H1 (cell line): Measurements from ENCODE around the gene MPRIP. TPM values are rescaled to one million over a fixed set of nuclear protein-coding genes. Genes with fewer than 3 reads are reported as not detected.

Experiments
- CTCF ChIA-PET: fragments of 300-600 bp; sonication (Branson Sonifier 250); formaldehyde crosslinking; loops from one replicate; lab custom pipeline; 2021; ENCODE audit not compliant: partially characterized antibody; lab: Charles Lee
- POLR2A ChIA-PET: fragments of 300-600 bp; sonication (Branson Sonifier 250); formaldehyde crosslinking; loops from one replicate; lab custom pipeline; 2021; ENCODE audit warnings: inconsistent platforms; ENCODE audit not compliant: partially characterized antibody; lab: Charles Lee
- DNase-seq, 2 experiments: peaks; one replicate each; pipeline versions ENCODE4 v3.0.0 to v3.0.0-alpha.2; 2010 to 2022; ENCODE audit warnings: low spot score in 2 of 2, low read depth in 1 of 2, mixed read lengths in 1 of 2
- FAIRE-seq: peaks from 2 replicates; lab custom pipeline; 2011; peaks lifted over from hg19 to GRCh38; lab: Jason Lieb, UNC
- H2AFZ ChIP-seq: 2 replicates; pipeline ENCODE4 v1.8.1; 2012; ENCODE audit warnings: low read length, inconsistent platforms
- H2AK5ac ChIP-seq: 2 replicates; pipeline ENCODE4 v1.6.1; 2013; ENCODE audit warnings: low read depth, low read length
- H2BK120ac ChIP-seq: replicated peaks from 2 replicates; pipeline ENCODE3; 2013; ENCODE audit warnings: low read depth, low read length, inconsistent platforms
- H2BK12ac ChIP-seq: 2 replicates; pipeline ENCODE4 v1.6.1; 2013; ENCODE audit warnings: low read depth, low read length
- H2BK15ac ChIP-seq: 2 replicates; pipeline ENCODE4 v1.6.1; 2013; ENCODE audit warnings: low read length
- H2BK20ac ChIP-seq: 2 replicates; pipeline ENCODE4 v1.6.1; 2013; ENCODE audit warnings: low read length
- H2BK5ac ChIP-seq: 2 replicates; pipeline ENCODE4 v1.6.1; 2013; ENCODE audit warnings: low read depth, low read length
- H3K14ac ChIP-seq: 2 replicates; pipeline ENCODE4 v1.6.1; 2013; ENCODE audit warnings: inconsistent platforms; ENCODE audit not compliant: insufficient read length
- H3K18ac ChIP-seq: 2 replicates; pipeline ENCODE4 v1.6.1; 2013; ENCODE audit warnings: low read length; ENCODE audit errors: extremely low read depth
- H3K23ac ChIP-seq: 2 replicates; pipeline ENCODE4 v1.6.1; 2013; ENCODE audit warnings: inconsistent platforms; ENCODE audit not compliant: insufficient read length
- H3K23me2 ChIP-seq: 2 replicates; pipeline ENCODE4 v1.6.1; 2013; ENCODE audit warnings: low read depth, low read length
- H3K27ac ChIP-seq: 2 replicates; pipeline ENCODE4 v1.6.1; 2011; ENCODE audit warnings: low read depth, low read length, inconsistent platforms
- H3K27me3 ChIP-seq, 4 experiments: replicated peaks in 1 of 4; 1 replicate in 1 of 4; 2 replicates in 3 of 4; pipeline versions ENCODE4 v1.6.1 to v1.8.1; 2011 to 2013; ENCODE audit warnings: low read length in 3 of 4, mild to moderate bottlenecking in 3 of 4, inconsistent platforms in 2 of 4, mixed read lengths in 2 of 4, moderate library complexity in 1 of 4; ENCODE audit not compliant: control insufficient read depth in 3 of 4, insufficient read depth in 3 of 4; ENCODE audit errors: extremely low read depth in 1 of 4
- H3K36me3 ChIP-seq, 4 experiments: 2 replicates each; pipeline versions ENCODE4 v1.6.1 to v1.8.1; 2011 to 2013; ENCODE audit warnings: mild to moderate bottlenecking in 4 of 4, low read length in 3 of 4, moderate library complexity in 2 of 4, control low read depth in 1 of 4, inconsistent platforms in 1 of 4; ENCODE audit not compliant: insufficient read depth in 4 of 4, control insufficient read depth in 2 of 4
- H3K4ac ChIP-seq: replicated peaks from 2 replicates; pipeline ENCODE3; 2013; ENCODE audit warnings: low read length, low read depth, mixed read lengths, inconsistent platforms; ENCODE audit not compliant: insufficient read length
- H3K4me1 ChIP-seq, 4 experiments: replicated peaks in 1 of 4; 1 replicate in 1 of 4; 2 replicates in 3 of 4; pipeline versions ENCODE4 v1.6.1 to v1.8.1; 2011 to 2013; ENCODE audit warnings: low read length in 3 of 4, inconsistent platforms in 2 of 4, mixed read lengths in 1 of 4; ENCODE audit not compliant: insufficient read depth in 4 of 4, control insufficient read depth in 3 of 4
- H3K4me2 ChIP-seq, 2 experiments: 2 replicates each; pipeline versions ENCODE4 v1.6.1 to v1.8.1; 2011 to 2013; ENCODE audit warnings: low read depth in 2 of 2, low read length in 2 of 2, control low read depth in 1 of 2, inconsistent platforms in 1 of 2, mild to moderate bottlenecking in 1 of 2; ENCODE audit not compliant: insufficient read depth in 1 of 2
- H3K4me3 ChIP-seq, 4 experiments: fragments of 200-600, 300-600 bp in 1 of 4; sonication (generic), shearing (Covaris generic), sonication (Bioruptor Twin) in 1 of 4; 2 replicates each; pipeline versions ENCODE4 v1.5.1 to v1.8.1; 2011 to 2016; ENCODE audit warnings: low read length in 4 of 4, low read depth in 3 of 4, control low read depth in 2 of 4, inconsistent platforms in 2 of 4, mild to moderate bottlenecking in 2 of 4, mixed read lengths in 1 of 4, moderate library complexity in 1 of 4; ENCODE audit not compliant: insufficient read depth in 2 of 4; ENCODE audit errors: extremely low read depth in 1 of 4
- H3K56ac ChIP-seq: replicated peaks from 2 replicates; pipeline ENCODE3; 2013; ENCODE audit warnings: low read depth, mild to moderate bottlenecking, mixed read lengths, low read length, inconsistent platforms; ENCODE audit not compliant: insufficient read length
- H3K79me1 ChIP-seq: 2 replicates; pipeline ENCODE4 v1.6.1; 2013; ENCODE audit warnings: low read depth, low read length, control low read depth
- H3K79me2 ChIP-seq, 2 experiments: 2 replicates each; pipeline versions ENCODE4 v1.6.1 to v1.8.1; 2012 to 2013; ENCODE audit warnings: low read length in 2 of 2, mild to moderate bottlenecking in 2 of 2, inconsistent platforms in 1 of 2; ENCODE audit not compliant: insufficient read depth in 2 of 2, control insufficient read depth in 1 of 2
- H3K9ac ChIP-seq, 4 experiments: replicated peaks in 1 of 4; 1 replicate in 1 of 4; 2 replicates in 3 of 4; pipeline versions ENCODE4 v1.6.1 to v1.8.1; 2011 to 2013; ENCODE audit warnings: low read depth in 3 of 4, low read length in 3 of 4, control low read depth in 2 of 4, mild to moderate bottlenecking in 2 of 4, moderate library complexity in 2 of 4, inconsistent platforms in 1 of 4; ENCODE audit errors: extremely low read depth in 1 of 4
- H3K9me3 ChIP-seq, 2 experiments: 2 replicates each; pipeline versions ENCODE4 v1.6.1 to v1.8.1; 2012 to 2013; ENCODE audit warnings: mild to moderate bottlenecking in 2 of 2, moderate library complexity in 2 of 2, control low read depth in 1 of 2, inconsistent platforms in 1 of 2, low read depth in 1 of 2, low read length in 1 of 2, mixed read lengths in 1 of 2; ENCODE audit not compliant: insufficient read depth in 2 of 2
- H4K20me1 ChIP-seq, 2 experiments: replicated peaks in 1 of 2; 2 replicates each; pipeline versions ENCODE3 to v1.8.1; 2011 to 2013; ENCODE audit warnings: inconsistent platforms in 2 of 2, low read length in 2 of 2, mild to moderate bottlenecking in 1 of 2; ENCODE audit not compliant: insufficient read depth in 2 of 2, control insufficient read depth in 1 of 2
- H4K5ac ChIP-seq: 2 replicates; pipeline ENCODE4 v1.6.1; 2013; ENCODE audit warnings: low read length, low read depth, mixed read lengths, inconsistent platforms; ENCODE audit not compliant: insufficient read length
- H4K8ac ChIP-seq: 2 replicates; pipeline ENCODE4 v1.8.0; 2013; ENCODE audit warnings: mild to moderate bottlenecking, moderate library complexity, low read length, inconsistent platforms; ENCODE audit not compliant: insufficient read depth; ENCODE audit errors: extremely low read depth
- H4K91ac ChIP-seq: replicated peaks from 2 replicates; pipeline ENCODE3; 2013; ENCODE audit warnings: low read length, mixed read lengths, inconsistent platforms; ENCODE audit not compliant: insufficient read length
- ASH2L ChIP-seq: fragments of 200-600, 300-600 bp; sonication (generic); IDR thresholded peaks from one replicate; pipeline ENCODE4 v1.7.1; 2017; ENCODE audit warnings: low read length
- BACH1 ChIP-seq: IDR thresholded peaks from 2 replicates; pipeline ENCODE4 v1.6.1; 2012; ENCODE audit warnings: low read length, improper control_type of control experiment
- BRCA1 ChIP-seq: IDR thresholded peaks from 2 replicates; pipeline ENCODE4 v1.6.1; 2012; ENCODE audit warnings: low read depth, low read length, improper control_type of control experiment
- CBX5 ChIP-seq: fragments of 300-800, 300-1000 bp; sonication (generic); IDR thresholded peaks from 2 replicates; pipeline ENCODE4 v1.7.1; 2016; ENCODE audit warnings: antibody characterized with exemption, low read length, low read depth
- CHD1 ChIP-seq: IDR thresholded peaks from 2 replicates; pipeline ENCODE4 v1.6.1; 2012; ENCODE audit warnings: low read depth, low read length, improper control_type of control experiment
- CREB1 ChIP-seq: IDR thresholded peaks from 2 replicates; pipeline ENCODE4 v1.6.1; 2012; ENCODE audit warnings: inconsistent platforms
- MAX ChIP-seq: IDR thresholded peaks from 2 replicates; pipeline ENCODE4 v1.6.1; 2012; ENCODE audit warnings: inconsistent platforms
- PHF8 ChIP-seq: fragments of 200-600 bp; sonication (generic); conservative IDR thresholded peaks from 2 replicates; pipeline ENCODE4 v1.7.1; 2012; ENCODE audit warnings: low read depth, mild to moderate bottlenecking, inconsistent platforms, low read length, moderate library complexity
- POU5F1 ChIP-seq: IDR thresholded peaks from 2 replicates; pipeline ENCODE4 v1.6.1; 2011; ENCODE audit warnings: low read depth, mild to moderate bottlenecking, low read length, moderate library complexity
- SIN3A ChIP-seq, 2 experiments: IDR thresholded peaks in 1 of 2; conservative IDR thresholded peaks in 1 of 2; 2 replicates each; pipeline ENCODE4 v1.6.1; 2011 to 2012; ENCODE audit warnings: low read length in 2 of 2, improper control_type of control experiment in 1 of 2, low read depth in 1 of 2, mild to moderate bottlenecking in 1 of 2
- SIX5 ChIP-seq: IDR thresholded peaks from 2 replicates; pipeline ENCODE4 v1.6.1; 2011; ENCODE audit warnings: mild to moderate bottlenecking, low read depth, low read length
- TEAD4 ChIP-seq: IDR thresholded peaks from 2 replicates; pipeline ENCODE4 v1.6.1; 2012; ENCODE audit warnings: low read depth, low read length, inconsistent platforms, mixed read lengths
- WGBS, 2 experiments: shearing (Covaris generic) in 1 of 2; methylation state at CpG; one replicate each; pipeline versions ENCODE4 v1.1.6 to v1.1.7; 2013 to 2015; ENCODE audit warnings: low lambda C conversion rate in 2 of 2, mixed read lengths in 2 of 2, inconsistent platforms in 1 of 2, low coverage in 1 of 2, missing lambda C conversion rate in 1 of 2; ENCODE audit not compliant: insufficient replicate concordance in 2 of 2, insufficient coverage in 1 of 2, insufficient read length in 1 of 2; ENCODE audit errors: extremely low coverage in 1 of 2, missing lambda C conversion rate in 1 of 2; 5-methylcytosine and 5-hydroxymethylcytosine counted together
- polyA plus RNA-seq, 7 experiments: library from polyadenylated mRNA; depleted of rRNA in 3 of 7; stranded (reverse) in 5 of 7; unstranded in 2 of 7; fragments of >200 nt in 5 of 7; fragments of 200-250 nt in 2 of 7; gene quantifications; 1 replicate in 5 of 7; 2 replicates in 1 of 7; 4 replicates in 1 of 7; pipeline versions ENCODE4 v1.2.1 to v1.2.3, GENCODE V29; 2011 to 2013; ENCODE audit warnings: missing spikeins in 2 of 7, mixed read lengths in 2 of 7
- total RNA-seq: library from RNA; stranded (reverse); fragmentation: NEBNext Ultra II Directional; extraction: Animal tissue kit (Norgen Biotek cat#: 25700); gene quantifications from 2 replicates; pipeline ENCODE4 v1.2.1, GENCODE V29; 2021

Gene MPRIP
- total and polyA plus RNA-seq, 2 of the 8 experiments (the other 6 are each of a cell fraction or from before 2014, with no cell fraction given), result 48.6 to 146 TPM

- H3K14ac ChIP-seq, result no peak within 1 kb of the TSS
- peak within 1 kb of the TSS; percentile 99 for H3K18ac ChIP-seq
- peaks cover 16% of the 10 kb centered on the region for H3K79me1 ChIP-seq
- peak within 1 kb of the TSS; percentile 100 for H3K56ac ChIP-seq
- FAIRE-seq (no peak), DNase-seq (peak in 1 of 2 experiments; percentile 90)
- H3K4me3 ChIP-seq, result peak within 1 kb of the TSS; percentile 79 to 97 (median 94)
- peaks cover 7 to 35% of the 10 kb centered on the region in 2 experiments; a peak in 3 of 4 replicates for H3K79me2 ChIP-seq
- peak within 1 kb of the TSS; percentile 100 for H2BK5ac ChIP-seq
- peaks cover 9% of the 10 kb centered on the region for H3K23me2 ChIP-seq
- H2BK12ac ChIP-seq, result peak within 1 kb of the TSS; percentile 100
- peak within 1 kb of the TSS; percentile 99; the same call in 1 of the 2 replicates for H2BK15ac ChIP-seq
- H4K8ac ChIP-seq, result peak within 1 kb of the TSS; percentile 99; the same call in 1 of the 2 replicates
- peak within 1 kb of the TSS; percentile 100 for H3K27ac ChIP-seq
- no peak within 1 kb of the TSS for H3K23ac ChIP-seq
- no peaks in the 10 kb centered on the region for H3K9me3 ChIP-seq
- H2AFZ ChIP-seq, result peak within 1 kb of the TSS; percentile 100
- H4K5ac ChIP-seq, result peak within 1 kb of the TSS; percentile 100
- CTCF ChIA-PET, result no interaction called here
- WGBS, 2 experiments, result 2% methylated on average over 51 of the region's 53 CpGs; no CpG with 5 or more reads in 1 of the 2 experiments
- peak within 1 kb of the TSS; percentile 99 for H2BK120ac ChIP-seq
- peak within 1 kb of the TSS; percentile 95 to 100 for H3K4me2 ChIP-seq
- peak within 1 kb of the TSS; percentile 100 for H4K91ac ChIP-seq
- H3K4ac ChIP-seq, result no peak within 1 kb of the TSS
- H3K36me3 ChIP-seq, result peaks cover 0 to 5% (median 3%) of the 10 kb centered on the region in 4 experiments; a peak in 4 of 8 replicates
- no peaks in the 10 kb centered on the region for H3K27me3 ChIP-seq
- peaks cover 8 to 15% of the 10 kb centered on the region in 2 experiments for H4K20me1 ChIP-seq
- H2AK5ac ChIP-seq, result no peak within 1 kb of the TSS
- H2BK20ac ChIP-seq, result peak within 1 kb of the TSS; percentile 97; the same call in 1 of the 2 replicates
- peak within 1 kb of the TSS; percentile 46 to 100 (median 98) for H3K9ac ChIP-seq
- H3K4me1 ChIP-seq, result peaks cover 2 to 10% (median 5%) of the 10 kb centered on the region in 4 experiments; a peak in 5 of 7 replicates
- POLR2A ChIA-PET, result interaction anchor here (0.7 to 1.7 kb wide), 5 partner anchors 8 to 343 kb away, joined by 3 to 7 read pairs (median 4); partner anchors contain the start of gene COPS3
- no peak for TF ChIP-seq POU5F1
- TF ChIP-seq CBX5, result no peak
- peak; percentile 26 to 63; a peak in 1 of 4 replicates for TF ChIP-seq SIN3A (conservative IDR thresholded peaks at IDR 0.05 in 1 of 2, IDR thresholded peaks at IDR 0.05 in 1 of 2; ENCODE audit: low read depth in 1 of 2, low read length in 2 of 2)
- TF ChIP-seq CHD1, result peak; percentile 93
- TF ChIP-seq BACH1, result peak; percentile 90; the same call in 1 of the 2 replicates
- TF ChIP-seq TEAD4, result no peak
- TF ChIP-seq PHF8, result peak; percentile 91
- TF ChIP-seq MAX, result peak; percentile 37
- peak; percentile 29; the same call in 1 of the 2 replicates for TF ChIP-seq SIX5
- TF ChIP-seq CREB1, result no peak
- TF ChIP-seq ASH2L, result peak; percentile 67
- no peak; the same call in 1 of the 2 replicates for TF ChIP-seq BRCA1
Measured at GRCh38 chr17:17237026-17237799, 195.0 kb downstream of the MPRIP start, which contains the start of gene FLCN. Gene FLCN (minus strand): TSS chr17:17237168. CDS start chr17:17228137, 9,031 bp downstream.
